Bronchial epithelial cell (primary cell): ENCODE results near the gene ZMIZ2. TPM values are rescaled to one million over a fixed set of nuclear protein-coding genes. Genes with fewer than 3 reads are reported as not detected.

ENCODE experiments used
- DNase-seq: peaks from one replicate; pipeline ENCODE4 v3.0.0-alpha.2; 2010; ENCODE audit warnings: low read depth
- FAIRE-seq: peaks from 2 replicates; lab custom pipeline; 2011; peaks lifted over from hg19 to GRCh38; lab: Jason Lieb, UNC
- H3K27me3 ChIP-seq: 2 replicates; pipeline ENCODE4 v1.5.1; 2011; ENCODE audit warnings: low read length; ENCODE audit not compliant: control insufficient read depth, insufficient read depth
- H3K36me3 ChIP-seq: 2 replicates; pipeline ENCODE4 v1.5.1; 2011; ENCODE audit warnings: low read length; ENCODE audit not compliant: control insufficient read depth, insufficient read depth
- H3K4me3 ChIP-seq: 2 replicates; pipeline ENCODE4 v1.5.1; 2011; ENCODE audit warnings: mild to moderate bottlenecking, low read depth, low read length, control low read depth
- CTCF ChIP-seq: IDR thresholded peaks from 2 replicates; pipeline ENCODE4 v1.5.1; 2011; ENCODE audit warnings: mild to moderate bottlenecking, moderate library complexity, low read length, control low read depth, inconsistent platforms; ENCODE audit not compliant: insufficient read depth, severe bottlenecking
- total RNA-seq: library from RNA; depleted of rRNA; stranded (reverse); fragments of >200 nt; gene quantifications from 2 replicates; pipeline ENCODE4 v1.2.1, GENCODE V29; 2014

Gene ZMIZ2
- total RNA-seq, 1 donor from 2014 or later, result 5.5 TPM

GRCh38 chr7:44706788-44707557 is 41.7 kb upstream of the ZMIZ2 start:
- Histone ChIP-seq H3K4me3 (no peak overlapping the region), H3K36me3 (peaks cover 20% of the 10 kb centered on the region), H3K27me3 (no peaks in the 10 kb centered on the region)
- no peak for DNase-seq
- no peak for TF ChIP-seq CTCF
- FAIRE-seq, result no peak

GRCh38 chr7:44707558-44708230 is 41.0 kb upstream of the ZMIZ2 start:
- H3K4me3 ChIP-seq, result no peak overlapping the region
- H3K27me3 ChIP-seq, result no peaks in the 10 kb centered on the region
- TF ChIP-seq CTCF, result no peak
- H3K36me3 ChIP-seq, result peaks cover 16% of the 10 kb centered on the region
- no peak for DNase-seq
- no peak for FAIRE-seq

- TF ChIP-seq CTCF, result no peak
- Histone ChIP-seq H3K27me3 (no peaks in the 10 kb centered on the region), H3K36me3 (peaks cover 16% of the 10 kb centered on the region), H3K4me3 (no peak overlapping the region)
- DNase-seq, result no peak
- FAIRE-seq, result peak; percentile 50
Measured at GRCh38 chr7:44709011-44709915, 39.4 kb upstream of the ZMIZ2 start.

GRCh38 chr7:44709945-44710596 is 38.6 kb upstream of the ZMIZ2 start:
- DNase-seq (no peak), FAIRE-seq (no peak)
- no peak for TF ChIP-seq CTCF
- H3K27me3 ChIP-seq, result no peaks in the 10 kb centered on the region
- no peak overlapping the region for H3K4me3 ChIP-seq
- H3K36me3 ChIP-seq, result peaks cover 16% of the 10 kb centered on the region

- FAIRE-seq (no peak), DNase-seq (no peak)
- no peaks in the 10 kb centered on the region for H3K27me3 ChIP-seq
- TF ChIP-seq CTCF, result no peak
- H3K36me3 ChIP-seq, result peaks cover 16% of the 10 kb centered on the region
- H3K4me3 ChIP-seq, result no peak overlapping the region
Measured at GRCh38 chr7:44711528-44711927, 37.1 kb upstream of the ZMIZ2 start.
